OCI-LY7 (cell line): ENCODE data around the gene ARHGAP4. TPM values are rescaled to one million over a fixed set of nuclear protein-coding genes. Genes with fewer than 3 reads are reported as not detected.

Source experiments
- BruUV-seq: library from RNA; stranded (reverse); fragments of 400-500 nt; replicated peaks from 2 replicates; lab custom pipeline; 2021; lab: Mats Ljungman, UMichigan
- CTCF ChIA-PET: fragments of 300-600 bp; sonication (Branson Sonifier 250); formaldehyde crosslinking; loops from one replicate; lab custom pipeline; 2022; ENCODE audit warnings: antibody characterized with exemption; ENCODE audit not compliant: unreplicated experiment; lab: Charles Lee
- POLR2A ChIA-PET: fragments of 300-600 bp; sonication (Branson Sonifier 250); formaldehyde crosslinking; loops from one replicate; lab custom pipeline; 2022; ENCODE audit warnings: antibody characterized with exemption; lab: Charles Lee
- DNase-seq: peaks from one replicate; pipeline ENCODE4 v3.0.0-alpha.2; 2015; ENCODE audit warnings: low spot score
- H2AFZ ChIP-seq: fragments of 200-600 bp; sonication (generic), shearing (Covaris generic); 2 replicates; pipeline ENCODE4 v1.6.1; 2014; ENCODE audit warnings: mild to moderate bottlenecking, antibody characterized with exemption, low read length, moderate library complexity
- H3K27ac ChIP-seq: fragments of 200-600 bp; sonication (generic); 2 replicates; pipeline ENCODE4 v1.5.1; 2014; ENCODE audit warnings: mixed run types, low read depth, mild to moderate bottlenecking, moderate library complexity, low read length, inconsistent platforms; ENCODE audit not compliant: poor library complexity, severe bottlenecking
- H3K36me3 ChIP-seq: fragments of 200-600 bp; sonication (generic); 2 replicates; pipeline ENCODE4 v1.6.1; 2014; ENCODE audit warnings: mild to moderate bottlenecking, antibody characterized with exemption, low read length, moderate library complexity, mixed read lengths; ENCODE audit not compliant: insufficient read depth
- H3K4me1 ChIP-seq: fragments of 200-600 bp; sonication (generic); 2 replicates; pipeline ENCODE4 v1.5.1; 2014; ENCODE audit warnings: mild to moderate bottlenecking, low read length; ENCODE audit not compliant: insufficient read depth, poor library complexity, severe bottlenecking
- H3K4me2 ChIP-seq: fragments of 200-600 bp; sonication (generic); 2 replicates; pipeline ENCODE4 v1.6.1; 2014; ENCODE audit warnings: mild to moderate bottlenecking, low read length
- H3K4me3 ChIP-seq: fragments of 200-600 bp; sonication (generic); 2 replicates; pipeline ENCODE4 v1.5.1; 2014; ENCODE audit warnings: mild to moderate bottlenecking, low read depth, low read length; ENCODE audit not compliant: poor library complexity, severe bottlenecking
- H3K79me2 ChIP-seq: fragments of 200-600 bp; sonication (generic); 2 replicates; pipeline ENCODE4 v1.6.1; 2016; ENCODE audit warnings: low read depth, mild to moderate bottlenecking, low read length, moderate library complexity, mixed read lengths; ENCODE audit not compliant: insufficient read depth
- H3K9me2 ChIP-seq: fragments of 200-600 bp; sonication (generic); 2 replicates; pipeline ENCODE4 v1.6.1; 2016; ENCODE audit warnings: mild to moderate bottlenecking, low read length, mixed read lengths; ENCODE audit not compliant: insufficient read depth
- H3K9me3 ChIP-seq: fragments of 200-600 bp; sonication (generic); 2 replicates; pipeline ENCODE4 v1.6.1; 2014; ENCODE audit warnings: mild to moderate bottlenecking, mixed run types, low read length, mixed read lengths
- H4K20me1 ChIP-seq: fragments of 200-600 bp; sonication (generic); 2 replicates; pipeline ENCODE4 v1.6.1; 2014; ENCODE audit warnings: mild to moderate bottlenecking, antibody characterized with exemption, low read length, moderate library complexity, mixed read lengths; ENCODE audit not compliant: insufficient read depth
- CTCF ChIP-seq: fragments of 200-600 bp; sonication (generic); conservative IDR thresholded peaks from 2 replicates; pipeline ENCODE4 v1.5.1; 2014; ENCODE audit warnings: mild to moderate bottlenecking, antibody characterized with exemption, low read length, moderate library complexity, mixed read lengths
- EZH2phosphoT487 ChIP-seq: fragments of 200-600 bp; sonication (generic); IDR thresholded peaks from 2 replicates; pipeline ENCODE4 v1.6.1; 2018; ENCODE audit warnings: low read depth, borderline replicate concordance, mild to moderate bottlenecking, mixed run types, antibody characterized with exemption, low read length, moderate library complexity, mixed read lengths
- intact Hi-C: fragments of 100-400 bp; cut with micrococcal nuclease; formaldehyde crosslinking; loops from one replicate; pipeline ENCODE4 v1.10.0; 2022; ENCODE audit not compliant: unreplicated experiment
- total RNA-seq, 2 experiments: library from RNA; depleted of rRNA in 1 of 2; stranded (reverse); fragments of >200 nt in 1 of 2; shearing (Covaris generic) in 1 of 2; gene quantifications; 2 replicates each; pipeline ENCODE4 v1.2.3, GENCODE V29; 2014 to 2022

The ARHGAP4 gene
- total RNA-seq, 2 experiments from 2014 or later, result 126 to 128 TPM

- Histone ChIP-seq H3K4me2 (no peak overlapping the region), H3K9me2 (no peaks in the 10 kb centered on the region), H3K79me2 (peaks cover 12% of the 10 kb centered on the region; the same call in 1 of the 2 replicates), H4K20me1 (no peaks in the 10 kb centered on the region), H3K36me3 (peaks cover 18% of the 10 kb centered on the region), H2AFZ (no peak overlapping the region), H3K27ac (no peak overlapping the region), H3K4me1 (peaks cover 13% of the 10 kb centered on the region), H3K4me3 (no peak overlapping the region), H3K9me3 (no peaks in the 10 kb centered on the region)
- no TSS peak for BruUV-seq
- CTCF ChIA-PET, result no interaction called here
- POLR2A ChIA-PET, result no interaction called here
- TF ChIP-seq EZH2phosphoT487 (no peak), CTCF (no peak)
- no peak for DNase-seq
- intact Hi-C loops, result no loop called here
Observed at GRCh38 chrX:153919281-153919680, 6.8 kb downstream of the ARHGAP4 start.

- no peaks in the 10 kb centered on the region for H3K9me2 ChIP-seq
- no peak overlapping the region for H3K4me3 ChIP-seq
- ChIA-PET CTCF (no interaction called here), POLR2A (no interaction called here)
- H3K4me1 ChIP-seq, result no peaks in the 10 kb centered on the region
- peaks cover 23% of the 10 kb centered on the region for H3K36me3 ChIP-seq
- no peak overlapping the region for H2AFZ ChIP-seq
- TF ChIP-seq CTCF (no peak), EZH2phosphoT487 (no peak)
- H3K79me2 ChIP-seq, result no peaks in the 10 kb centered on the region; the same call in 1 of the 2 replicates
- DNase-seq, result no peak
- no peaks in the 10 kb centered on the region for H3K9me3 ChIP-seq
- no peak overlapping the region for H3K27ac ChIP-seq
- intact Hi-C loops, result no loop called here
- no peak overlapping the region for H3K4me2 ChIP-seq
- BruUV-seq, result no TSS peak
- H4K20me1 ChIP-seq, result no peaks in the 10 kb centered on the region
Observed at GRCh38 chrX:153917869-153918268, 8.2 kb downstream of the ARHGAP4 start.

GRCh38 chrX:153913701-153914100, 12.4 kb downstream of the ARHGAP4 start:
- intact Hi-C loops, result no loop called here
- no peak overlapping the region for H3K27ac ChIP-seq
- H3K4me2 ChIP-seq, result no peak overlapping the region
- no peaks in the 10 kb centered on the region for H3K9me3 ChIP-seq
- ChIA-PET POLR2A (no interaction called here), CTCF (no interaction called here)
- H4K20me1 ChIP-seq, result no peaks in the 10 kb centered on the region
- no peak for DNase-seq
- peaks cover 26% of the 10 kb centered on the region for H3K36me3 ChIP-seq
- no peaks in the 10 kb centered on the region for H3K79me2 ChIP-seq
- TF ChIP-seq EZH2phosphoT487, result no peak
- TF ChIP-seq CTCF, result no peak
- no TSS peak for BruUV-seq
- H3K4me3 ChIP-seq, result no peak overlapping the region
- H3K4me1 ChIP-seq, result no peaks in the 10 kb centered on the region
- no peak overlapping the region for H2AFZ ChIP-seq
- H3K9me2 ChIP-seq, result no peaks in the 10 kb centered on the region
